HG03457 (cell line): ENCODE measurements around the gene MAML3.

Experiments used
- ATAC-seq: cut with Tn5 transposase; IDR thresholded peaks from one replicate; pipeline ENCODE4 v1.9.1; 2021; ENCODE audit warnings: moderate number of reproducible peaks; ENCODE audit not compliant: unreplicated experiment

MAML3 gene

GRCh38 chr4:139740121-139740520 is 413.9 kb downstream of the MAML3 start:
- no peak for ATAC-seq

- no peak for ATAC-seq
Observed at GRCh38 chr4:139738846-139739613, 415.0 kb downstream of the MAML3 start.

- ATAC-seq, result no peak
Observed at GRCh38 chr4:139736661-139737060, 417.3 kb downstream of the MAML3 start.

- ATAC-seq, result no peak
Observed at GRCh38 chr4:139736274-139736660, 417.7 kb downstream of the MAML3 start.

- ATAC-seq, result no peak
Observed at GRCh38 chr4:139735381-139736273, 418.4 kb downstream of the MAML3 start.

- ATAC-seq, result peak; percentile 73
Observed at GRCh38 chr4:139734875-139735380, 419.1 kb downstream of the MAML3 start.

GRCh38 chr4:139734201-139734874 is 419.6 kb downstream of the MAML3 start:
- ATAC-seq, result no peak

GRCh38 chr4:139732991-139733570 is 420.9 kb downstream of the MAML3 start:
- no peak for ATAC-seq

GRCh38 chr4:139728840-139729239 is 425.1 kb downstream of the MAML3 start:
- no peak for ATAC-seq

GRCh38 chr4:139728146-139728545 is 425.8 kb downstream of the MAML3 start:
- ATAC-seq, result no peak

- no peak for ATAC-seq
Observed at GRCh38 chr4:139726615-139727014, 427.4 kb downstream of the MAML3 start.

GRCh38 chr4:139725236-139725635 is 428.7 kb downstream of the MAML3 start:
- ATAC-seq, result no peak

GRCh38 chr4:139721789-139722188 is 432.2 kb downstream of the MAML3 start:
- no peak for ATAC-seq

GRCh38 chr4:139720806-139721205 is 433.2 kb downstream of the MAML3 start:
- ATAC-seq, result no peak

- no peak for ATAC-seq
Observed at GRCh38 chr4:139719381-139720101, 434.4 kb downstream of the MAML3 start.

GRCh38 chr4:139718833-139719232 is 435.2 kb downstream of the MAML3 start:
- ATAC-seq, result no peak

- no peak for ATAC-seq
Observed at GRCh38 chr4:139718358-139718757, 435.6 kb downstream of the MAML3 start.

GRCh38 chr4:139715746-139716391 is 438.1 kb downstream of the MAML3 start:
- ATAC-seq, result no peak

GRCh38 chr4:139712882-139713281 is 441.1 kb downstream of the MAML3 start:
- no peak for ATAC-seq

GRCh38 chr4:139711461-139711860 is 442.5 kb downstream of the MAML3 start:
- no peak for ATAC-seq
